Effector memory CD4-positive, alpha-beta T cell (primary cell): Measurements from ENCODE around the gene CLPTM1L.
"Not testable (repeated sequence)": the region's sequence is repeated elsewhere in the genome, so short reads cannot be mapped to it uniquely, and the experiment has no call there.

Experiments used
- DNase-seq, 3 donors: peaks; one replicate each; pipeline ENCODE4 v3.0.0-alpha.2; 2020
- H3K27ac ChIP-seq: 2 replicates; pipeline ENCODE4 v1.7.0; 2013; ENCODE audit warnings: mild to moderate bottlenecking, low read length, moderate library complexity; ENCODE audit not compliant: insufficient read depth, poor library complexity, severe bottlenecking
- H3K27me3 ChIP-seq: replicated peaks from 2 replicates; pipeline ENCODE4 v1.7.0; 2013; ENCODE audit warnings: mild to moderate bottlenecking, low read length; ENCODE audit not compliant: insufficient read depth, control insufficient read depth, poor library complexity, severe bottlenecking
- H3K36me3 ChIP-seq: 2 replicates; pipeline ENCODE4 v1.7.0; 2013; ENCODE audit warnings: mild to moderate bottlenecking, low read length, moderate library complexity; ENCODE audit not compliant: control insufficient read depth, insufficient read depth
- H3K4me1 ChIP-seq: 2 replicates; pipeline ENCODE4 v1.7.0; 2013; ENCODE audit warnings: low read length, mild to moderate bottlenecking; ENCODE audit not compliant: control insufficient read depth, insufficient read depth, poor library complexity, severe bottlenecking
- H3K4me3 ChIP-seq: 2 replicates; pipeline ENCODE4 v1.7.0; 2013; ENCODE audit warnings: low read length, low read depth, mild to moderate bottlenecking; ENCODE audit not compliant: insufficient read depth, poor library complexity, severe bottlenecking
- H3K9me3 ChIP-seq: 2 replicates; pipeline ENCODE4 v1.7.0; 2013; ENCODE audit warnings: mild to moderate bottlenecking, low read length, moderate library complexity; ENCODE audit not compliant: control insufficient read depth

Gene CLPTM1L

DNA sequence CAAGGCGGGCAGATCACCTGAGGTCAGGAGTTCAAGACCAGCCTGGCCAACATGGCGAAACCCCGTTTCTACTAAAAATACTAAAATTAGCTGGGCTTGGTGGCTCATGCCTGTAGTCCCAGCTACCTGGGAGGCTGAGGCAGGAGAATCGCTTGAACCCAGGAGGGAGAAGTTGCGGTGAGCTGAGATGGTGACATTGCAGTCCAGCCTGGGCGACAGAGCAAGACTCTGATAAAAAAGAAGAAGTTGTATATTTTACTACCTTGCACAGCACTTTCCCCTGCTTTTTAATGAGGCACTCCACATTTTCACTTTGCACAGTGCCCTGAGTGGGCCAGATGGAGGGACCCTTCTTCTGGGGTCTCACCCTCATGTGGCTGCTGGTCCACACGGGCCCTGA, 15.5 kb upstream of the CLPTM1L start:
- not testable (repeated sequence) for H3K36me3 ChIP-seq, H3K27ac ChIP-seq, H3K9me3 ChIP-seq, H3K4me3 ChIP-seq, DNase-seq, H3K4me1 ChIP-seq
- peaks cover 13% of the 10 kb centered on the region for H3K27me3 ChIP-seq

DNA sequence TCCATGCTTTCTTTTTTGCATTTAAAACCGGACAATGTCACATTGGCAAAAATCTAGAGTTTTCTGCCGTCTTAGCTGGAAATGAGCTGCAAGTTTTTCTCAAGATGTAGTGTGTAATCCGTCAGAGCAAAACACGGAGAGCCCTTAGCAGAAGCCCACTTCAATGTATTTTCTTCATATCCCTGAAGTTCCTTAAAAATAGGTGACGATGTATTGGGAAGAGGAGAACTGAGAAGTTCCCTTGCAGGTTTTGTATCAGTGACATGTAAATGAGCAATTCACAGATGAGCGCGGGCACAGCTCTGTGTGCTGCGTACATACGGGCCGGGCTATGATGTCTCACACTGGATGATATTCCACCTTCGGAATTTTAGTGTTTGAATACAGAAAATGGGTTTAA, 14.8 kb upstream of the CLPTM1L start:
- no peaks in the 10 kb centered on the region for H3K9me3 ChIP-seq
- peaks cover 13% of the 10 kb centered on the region for H3K27me3 ChIP-seq
- no peaks in the 10 kb centered on the region for H3K4me1 ChIP-seq
- no peak overlapping the region for H3K4me3 ChIP-seq
- H3K27ac ChIP-seq = no peak overlapping the region
- DNase-seq = no peak
- H3K36me3 ChIP-seq = no peaks in the 10 kb centered on the region

DNA sequence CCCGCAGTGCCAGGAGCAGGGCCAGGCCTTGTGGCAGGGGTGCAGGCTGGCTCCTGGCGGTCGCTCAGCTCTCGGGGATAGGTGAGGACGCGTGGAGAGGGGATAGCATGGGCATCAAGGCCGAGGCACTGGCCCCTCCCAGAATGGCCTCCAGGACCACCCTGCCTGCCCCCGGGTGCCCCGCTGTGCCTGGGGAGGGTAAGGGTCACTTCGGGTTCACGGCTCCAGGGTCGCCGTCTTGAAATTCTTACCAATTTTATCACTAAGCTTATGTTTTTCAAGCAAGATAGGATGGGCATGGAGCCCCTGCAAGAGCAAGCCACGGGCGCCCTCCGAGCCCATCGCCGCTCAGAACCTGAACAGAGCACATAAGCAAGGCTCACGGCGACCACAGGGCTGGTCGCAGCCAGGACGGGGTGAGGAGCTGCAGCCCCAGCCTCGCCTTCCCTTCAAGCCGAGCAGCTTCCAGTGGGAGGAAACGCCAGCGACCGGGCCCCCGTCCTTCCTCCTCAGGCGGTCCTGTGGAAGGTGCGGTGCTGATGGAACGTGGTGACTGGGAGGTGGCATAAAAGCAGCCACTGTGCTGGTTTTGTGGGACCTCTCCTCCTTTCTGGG, 14.2 kb upstream of the CLPTM1L start:
- Histone ChIP-seq H3K36me3 (no peaks in the 10 kb centered on the region), H3K4me3 (no peak overlapping the region), H3K4me1 (no peaks in the 10 kb centered on the region), H3K9me3 (no peaks in the 10 kb centered on the region), H3K27ac (no peak overlapping the region), H3K27me3 (peaks cover 13% of the 10 kb centered on the region)
- DNase-seq = no peak

- H3K27me3 ChIP-seq = peaks cover 13% of the 10 kb centered on the region
- no peak for DNase-seq
- no peaks in the 10 kb centered on the region for H3K9me3 ChIP-seq
These were observed 13.8 kb upstream of the CLPTM1L start for GRCh38 chr5:1358726-1359025.

DNA sequence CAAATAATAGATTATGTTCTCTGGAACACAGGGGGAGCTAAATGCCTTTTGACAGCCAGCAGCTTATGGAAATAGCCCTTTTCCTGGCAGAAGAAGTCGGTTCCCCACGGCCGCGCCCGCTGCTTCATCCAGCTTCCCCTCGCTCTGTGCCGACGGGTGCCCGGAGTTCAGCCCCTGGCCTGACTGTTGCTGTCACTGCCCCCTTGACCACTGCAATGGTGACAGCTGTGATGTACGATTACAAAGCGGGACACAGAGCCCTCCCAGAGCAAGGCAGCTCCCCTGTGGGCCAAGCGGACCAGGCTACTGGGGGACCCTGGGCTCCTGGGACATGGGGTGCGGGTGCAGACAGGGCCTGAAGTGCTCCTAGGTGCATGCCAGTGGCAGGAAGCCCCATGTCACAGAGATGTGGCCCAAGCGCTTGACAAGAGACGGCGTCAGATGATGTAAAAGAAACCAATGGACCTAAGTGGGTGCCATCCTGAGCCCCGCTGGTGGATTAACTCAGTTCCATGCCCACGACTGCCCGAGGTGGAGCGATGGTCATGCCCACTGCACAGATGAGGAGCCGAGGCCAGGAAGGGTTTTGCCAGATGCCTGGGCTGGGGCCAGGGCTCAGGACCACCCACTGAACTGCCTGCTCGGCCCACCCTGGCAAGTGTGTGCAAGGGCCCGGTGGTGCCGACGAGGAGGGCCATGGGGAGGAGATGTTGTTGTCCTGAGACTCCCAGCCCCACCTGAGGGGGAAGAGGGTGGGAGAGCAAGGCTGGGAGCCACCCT, 13.2 kb upstream of the CLPTM1L start:
- no peak for DNase-seq
- no peaks in the 10 kb centered on the region for H3K9me3 ChIP-seq
- no peak overlapping the region for H3K27ac ChIP-seq
- no peaks in the 10 kb centered on the region for H3K36me3 ChIP-seq
- no peaks in the 10 kb centered on the region for H3K4me1 ChIP-seq
- peaks cover 7% of the 10 kb centered on the region for H3K27me3 ChIP-seq
- H3K4me3 ChIP-seq = no peak overlapping the region

More at GRCh38 chr5:1358726-1359025, 13.8 kb upstream of the CLPTM1L start:
- Histone ChIP-seq H3K36me3 (no peaks in the 10 kb centered on the region), H3K4me1 (no peaks in the 10 kb centered on the region), H3K4me3 (no peak overlapping the region), H3K27ac (no peak overlapping the region)

DNA sequence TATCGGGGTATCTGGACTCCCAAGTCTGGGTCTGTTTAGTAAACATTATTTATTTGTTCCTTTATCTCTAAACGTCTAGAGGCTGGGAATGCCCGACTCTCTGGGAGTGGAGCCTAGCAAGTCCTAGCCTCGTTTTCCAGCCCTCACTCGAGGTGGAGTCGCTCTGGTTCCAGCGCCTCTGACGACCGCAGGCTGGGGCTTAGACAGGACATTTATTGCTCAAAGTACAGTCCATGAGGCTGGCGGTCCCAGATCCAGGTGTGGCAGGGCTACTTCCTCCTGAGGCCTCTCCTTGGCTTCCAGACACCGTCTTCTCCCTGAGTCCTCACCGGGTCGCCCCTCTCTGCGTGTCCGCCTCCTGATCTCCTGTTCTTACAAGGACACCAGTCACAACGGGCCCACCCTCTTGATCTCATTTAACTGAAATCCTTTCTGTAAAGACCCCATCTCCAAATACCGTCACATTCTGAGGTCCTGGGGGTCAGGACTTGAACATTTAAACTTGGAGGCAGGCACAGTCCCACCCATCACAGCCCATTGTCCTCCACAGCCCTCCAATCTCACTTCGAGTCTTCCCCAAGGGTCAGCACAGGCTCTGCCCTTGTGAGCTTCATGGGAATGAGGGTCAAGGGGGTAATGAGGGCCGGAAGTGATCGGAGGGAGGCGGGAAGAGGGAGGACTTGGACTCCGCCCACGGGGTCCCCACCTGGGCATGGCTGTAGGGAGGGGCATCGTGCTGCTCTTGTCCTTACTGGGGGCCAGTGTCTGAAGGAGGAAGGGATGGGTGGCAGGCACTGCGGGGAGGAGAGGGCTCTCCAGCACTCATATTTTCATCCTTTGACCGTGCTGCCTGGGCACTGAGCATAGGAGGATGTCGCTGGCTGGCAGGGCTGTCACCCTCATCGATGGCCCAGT, 12.2 kb upstream of the CLPTM1L start:
- H3K27ac ChIP-seq = no peak overlapping the region
- DNase-seq = no peak
- H3K36me3 ChIP-seq = no peaks in the 10 kb centered on the region
- H3K4me3 ChIP-seq = no peak overlapping the region
- no peaks in the 10 kb centered on the region for H3K9me3 ChIP-seq
- peaks cover 5% of the 10 kb centered on the region for H3K27me3 ChIP-seq
- no peaks in the 10 kb centered on the region for H3K4me1 ChIP-seq

GRCh38 chr5:1354576-1354975, 9.7 kb upstream of the CLPTM1L start:
- H3K4me3 ChIP-seq = no peak overlapping the region
- H3K27ac ChIP-seq = no peak overlapping the region
- no peaks in the 10 kb centered on the region for H3K36me3 ChIP-seq
- no peak for DNase-seq
- H3K4me1 ChIP-seq = no peaks in the 10 kb centered on the region
- H3K9me3 ChIP-seq = no peaks in the 10 kb centered on the region
- H3K27me3 ChIP-seq = no peaks in the 10 kb centered on the region

DNA sequence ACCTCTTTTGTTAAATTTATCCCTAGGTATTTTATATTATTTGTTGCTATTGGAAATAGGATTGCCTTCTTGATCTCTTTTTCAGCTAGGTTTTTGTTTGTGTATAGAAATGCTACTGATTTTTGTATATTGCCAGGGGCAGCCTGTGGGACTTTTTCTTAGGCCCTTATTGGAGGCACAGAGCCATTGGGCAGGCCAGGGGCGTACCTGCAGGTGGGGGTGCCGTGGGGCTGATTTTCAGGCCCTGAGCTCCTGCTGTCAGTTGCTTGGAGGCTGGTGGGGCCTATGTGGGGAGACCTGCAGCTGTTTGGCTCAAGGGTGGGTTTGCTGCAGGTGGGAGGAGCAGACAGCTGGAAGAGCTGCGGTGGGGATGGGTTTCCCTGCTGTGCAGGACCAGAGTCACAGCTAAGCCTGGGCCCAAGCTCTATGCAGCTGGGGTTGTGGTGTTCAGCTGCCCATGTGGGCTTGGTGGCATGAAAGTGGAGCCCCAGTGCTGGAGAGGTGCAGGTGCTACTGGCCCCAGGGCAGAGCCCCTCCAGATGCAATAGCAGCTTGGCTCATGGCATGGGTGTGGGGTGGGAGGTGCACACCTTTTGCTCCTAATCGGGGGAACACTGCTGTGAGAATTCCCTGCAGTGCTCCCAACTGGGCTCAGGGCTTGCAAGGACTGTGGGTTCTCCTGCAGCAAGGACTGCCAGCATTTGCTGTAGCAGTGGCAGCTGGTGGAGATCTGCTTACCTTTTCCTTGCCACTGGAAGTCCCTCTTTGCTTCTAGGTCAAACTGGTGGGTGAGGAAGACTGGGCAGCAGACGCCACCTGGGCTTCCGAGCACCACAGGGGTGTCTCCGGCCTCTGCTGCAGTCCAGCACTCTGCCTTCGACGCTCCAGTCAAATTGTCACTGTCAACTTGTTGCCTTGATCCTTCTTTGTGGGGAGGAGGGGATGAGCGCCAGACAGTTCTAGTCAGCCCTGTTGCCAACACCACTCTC, 7.6 kb upstream of the CLPTM1L start:
- Histone ChIP-seq H3K9me3 (no peaks in the 10 kb centered on the region), H3K27ac (no peak overlapping the region), H3K4me1 (no peaks in the 10 kb centered on the region), H3K27me3 (no peaks in the 10 kb centered on the region), H3K4me3 (no peak overlapping the region), H3K36me3 (no peaks in the 10 kb centered on the region)
- DNase-seq = no peak

DNA sequence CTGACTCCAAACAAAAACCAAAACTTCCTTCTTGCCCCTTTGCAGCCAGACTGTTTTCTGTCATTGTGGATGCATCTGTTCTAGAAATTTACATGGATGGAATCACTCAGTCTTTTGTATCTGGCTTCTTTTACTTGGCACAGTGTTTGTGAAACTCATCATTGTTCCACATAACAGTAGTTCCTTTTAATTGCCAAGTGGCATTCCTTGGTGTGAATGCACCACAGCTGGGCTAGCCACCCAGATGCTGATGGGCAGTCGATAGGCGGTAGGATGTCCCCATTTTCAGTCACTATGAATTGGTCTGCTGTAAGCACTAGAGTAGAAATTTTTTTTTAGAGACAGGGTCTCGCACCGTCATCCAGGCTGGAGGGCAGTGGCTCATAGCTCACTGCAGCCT, 6.3 kb upstream of the CLPTM1L start:
- no peaks in the 10 kb centered on the region for H3K4me1 ChIP-seq
- no peaks in the 10 kb centered on the region for H3K27me3 ChIP-seq
- no peak for DNase-seq
- no peak overlapping the region for H3K27ac ChIP-seq
- no peaks in the 10 kb centered on the region for H3K9me3 ChIP-seq
- no peaks in the 10 kb centered on the region for H3K36me3 ChIP-seq
- no peak overlapping the region for H3K4me3 ChIP-seq
